Activated T-helper 2 cell treated with anti-CD3 and anti-CD28 coated beads, Interferon-gamma antibody, Interleukin-2, Interleukin-4, amounts not matched to agents 10 μg/mL and 5 μg/mL and 100 μg/mL, durations not matched to agents 14 hours and 24 hours and 36 hours (primary cell): ENCODE data around the gene DOC2A. TPM values are rescaled to one million over a fixed set of nuclear protein-coding genes. Genes with fewer than 3 reads are reported as not detected.

ENCODE experiments used
- DNase-seq: peaks from one replicate; pipeline ENCODE4 v3.0.0; 2021; ENCODE audit warnings: low spot score
- H3K27ac Mint-ChIP-seq: one replicate; pipeline ENCODE4 v1.8.0; 2021; ENCODE audit warnings: mixed read lengths
- H3K27me3 Mint-ChIP-seq: one replicate; pipeline ENCODE4 v1.8.0; 2021; ENCODE audit warnings: low read depth, mixed read lengths
- H3K36me3 Mint-ChIP-seq: one replicate; pipeline ENCODE4 v1.8.0; 2021; ENCODE audit warnings: low read depth, mixed read lengths
- H3K4me1 Mint-ChIP-seq: one replicate; pipeline ENCODE4 v1.8.0; 2021; ENCODE audit warnings: low read depth, mixed read lengths
- H3K4me3 Mint-ChIP-seq: one replicate; pipeline ENCODE4 v1.8.0; 2021; ENCODE audit warnings: low read depth, mild to moderate bottlenecking, moderate library complexity, mixed read lengths
- H3K9me3 Mint-ChIP-seq: one replicate; pipeline ENCODE4 v1.8.0; 2021; ENCODE audit warnings: mixed read lengths
- intact Hi-C: fragments of 100-400 bp; cut with micrococcal nuclease; formaldehyde crosslinking; loops from one replicate; pipeline ENCODE4 v1.15.1; 2023
- total RNA-seq: library from RNA; stranded (reverse); gene quantifications from 2 replicates; pipeline ENCODE4 v1.2.3, GENCODE V29; 2022

DOC2A gene
- total RNA-seq, 1 donor from 2014 or later: 0.87 TPM

- Mint-ChIP-seq H3K9me3 (no peaks in the 10 kb centered on the region), H3K27ac (no peak overlapping the region), H3K4me3 (no peak overlapping the region), H3K27me3 (no peaks in the 10 kb centered on the region), H3K36me3 (peaks cover 71% of the 10 kb centered on the region), H3K4me1 (no peaks in the 10 kb centered on the region)
- intact Hi-C loops: no loop called here
- no peak for DNase-seq
Observed at GRCh38 chr16:29988346-29989075, 22.3 kb downstream of the DOC2A start.

GRCh38 chr16:29987371-29988085, 23.3 kb downstream of the DOC2A start:
- Mint-ChIP-seq H3K27ac (no peak overlapping the region), H3K36me3 (peaks cover 73% of the 10 kb centered on the region), H3K9me3 (no peaks in the 10 kb centered on the region), H3K4me3 (no peak overlapping the region), H3K4me1 (no peaks in the 10 kb centered on the region), H3K27me3 (no peaks in the 10 kb centered on the region)
- intact Hi-C loops: no loop called here
- no peak for DNase-seq

DNA sequence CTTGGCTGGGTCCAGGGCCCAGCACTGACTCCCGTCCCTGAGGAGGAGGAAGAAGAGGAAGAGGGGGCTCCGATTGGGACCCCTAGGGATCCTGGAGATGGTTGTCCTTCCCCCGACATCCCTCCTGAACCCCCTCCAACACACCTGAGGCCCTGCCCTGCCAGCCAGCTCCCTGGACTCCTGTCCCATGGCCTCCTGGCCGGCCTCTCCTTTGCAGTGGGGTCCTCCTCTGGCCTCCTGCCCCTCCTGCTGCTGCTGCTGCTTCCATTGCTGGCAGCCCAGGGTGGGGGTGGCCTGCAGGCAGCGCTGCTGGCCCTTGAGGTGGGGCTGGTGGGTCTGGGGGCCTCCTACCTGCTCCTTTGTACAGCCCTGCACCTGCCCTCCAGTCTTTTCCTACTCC, 23.9 kb downstream of the DOC2A start:
- intact Hi-C loops: no loop called here
- no peak overlapping the region for H3K27ac Mint-ChIP-seq

GRCh38 chr16:29986231-29986630, 24.6 kb downstream of the DOC2A start:
- H3K4me1 Mint-ChIP-seq: no peaks in the 10 kb centered on the region
- DNase-seq: no peak
- H3K27ac Mint-ChIP-seq: no peak overlapping the region
- peaks cover 71% of the 10 kb centered on the region for H3K36me3 Mint-ChIP-seq
- H3K9me3 Mint-ChIP-seq: no peaks in the 10 kb centered on the region
- no peaks in the 10 kb centered on the region for H3K27me3 Mint-ChIP-seq
- intact Hi-C loops: no loop called here
- H3K4me3 Mint-ChIP-seq: no peak overlapping the region

More for the DNA sequence above, 23.9 kb downstream of the DOC2A start:
- Mint-ChIP-seq H3K36me3 (peaks cover 73% of the 10 kb centered on the region), H3K9me3 (no peaks in the 10 kb centered on the region), H3K27me3 (no peaks in the 10 kb centered on the region), H3K4me3 (no peak overlapping the region), H3K4me1 (no peaks in the 10 kb centered on the region)
- DNase-seq: no peak

GRCh38 chr16:29985271-29985811, 25.5 kb downstream of the DOC2A start:
- H3K4me3 Mint-ChIP-seq: no peak overlapping the region
- DNase-seq: no peak
- no peak overlapping the region for H3K27ac Mint-ChIP-seq
- H3K27me3 Mint-ChIP-seq: no peaks in the 10 kb centered on the region
- H3K4me1 Mint-ChIP-seq: no peaks in the 10 kb centered on the region
- intact Hi-C loops: no loop called here
- no peaks in the 10 kb centered on the region for H3K9me3 Mint-ChIP-seq
- peaks cover 74% of the 10 kb centered on the region for H3K36me3 Mint-ChIP-seq

GRCh38 chr16:29984764-29985147, 26.1 kb downstream of the DOC2A start:
- H3K36me3 Mint-ChIP-seq: peaks cover 76% of the 10 kb centered on the region

GRCh38 chr16:29984137-29984763, 26.6 kb downstream of the DOC2A start:
- DNase-seq: no peak
- no peak overlapping the region for H3K4me3 Mint-ChIP-seq

More at GRCh38 chr16:29984764-29985147, 26.1 kb downstream of the DOC2A start:
- H3K27me3 Mint-ChIP-seq: no peaks in the 10 kb centered on the region
- no peak overlapping the region for H3K4me3 Mint-ChIP-seq
- no peak overlapping the region for H3K27ac Mint-ChIP-seq
- intact Hi-C loops: no loop called here
- no peaks in the 10 kb centered on the region for H3K4me1 Mint-ChIP-seq
- no peak for DNase-seq
- no peaks in the 10 kb centered on the region for H3K9me3 Mint-ChIP-seq

DNA sequence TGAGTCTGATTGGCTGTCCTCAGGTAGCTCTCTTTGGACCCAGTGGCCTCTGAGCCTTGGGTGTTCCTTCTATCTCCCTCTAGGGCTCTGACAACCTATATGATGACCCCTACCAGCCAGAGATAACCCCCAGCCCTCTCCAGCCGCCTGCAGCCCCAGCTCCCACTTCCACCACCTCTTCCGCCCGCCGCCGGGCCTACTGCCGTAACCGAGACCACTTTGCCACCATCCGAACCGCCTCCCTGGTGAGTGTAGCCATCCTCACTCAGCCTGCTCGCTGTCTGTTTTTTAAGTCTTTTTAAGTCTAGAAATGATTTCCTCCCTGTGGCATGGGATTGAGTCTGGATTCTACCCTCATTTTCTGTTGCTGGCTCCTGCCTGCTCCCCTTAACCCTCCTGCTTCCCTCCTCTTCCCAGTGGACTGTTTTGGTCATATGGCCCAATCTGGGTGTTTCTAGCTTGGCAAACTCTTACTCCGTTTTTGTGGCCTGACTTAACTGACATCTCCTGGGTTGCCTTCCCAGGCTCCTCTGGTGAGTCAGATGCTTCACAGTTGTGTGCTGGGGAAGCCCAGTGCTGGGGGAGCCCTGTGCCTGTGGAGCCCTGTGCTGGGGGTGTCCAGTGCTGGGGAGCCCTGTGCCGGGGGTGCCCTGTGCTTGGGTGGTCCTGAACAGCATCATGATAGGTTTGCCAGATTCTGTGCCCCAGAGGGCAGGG, 27.2 kb downstream of the DOC2A start:
- Mint-ChIP-seq H3K27me3 (no peaks in the 10 kb centered on the region), H3K4me3 (no peak overlapping the region), H3K27ac (peak overlapping the region; percentile 49), H3K4me1 (no peaks in the 10 kb centered on the region), H3K9me3 (no peaks in the 10 kb centered on the region), H3K36me3 (peaks cover 78% of the 10 kb centered on the region)
- DNase-seq: no peak
- intact Hi-C loops: no loop called here

More at GRCh38 chr16:29984137-29984763, 26.6 kb downstream of the DOC2A start:
- Mint-ChIP-seq H3K27ac (no peak overlapping the region), H3K36me3 (peaks cover 76% of the 10 kb centered on the region), H3K27me3 (no peaks in the 10 kb centered on the region), H3K4me1 (no peaks in the 10 kb centered on the region), H3K9me3 (no peaks in the 10 kb centered on the region)
- intact Hi-C loops: no loop called here

- H3K4me1 Mint-ChIP-seq: peaks cover 2% of the 10 kb centered on the region
- no peak overlapping the region for H3K27ac Mint-ChIP-seq
- H3K4me3 Mint-ChIP-seq: no peak overlapping the region
- peaks cover 78% of the 10 kb centered on the region for H3K36me3 Mint-ChIP-seq
- no peaks in the 10 kb centered on the region for H3K9me3 Mint-ChIP-seq
- intact Hi-C loops: no loop called here
- DNase-seq: no peak
- H3K27me3 Mint-ChIP-seq: no peaks in the 10 kb centered on the region
Observed at GRCh38 chr16:29982560-29983419, 28.0 kb downstream of the DOC2A start.

- no peaks in the 10 kb centered on the region for H3K27me3 Mint-ChIP-seq
- peaks cover 58% of the 10 kb centered on the region for H3K36me3 Mint-ChIP-seq
- no peak overlapping the region for H3K4me3 Mint-ChIP-seq
- no peak for DNase-seq
- intact Hi-C loops: no loop called here
- H3K9me3 Mint-ChIP-seq: no peaks in the 10 kb centered on the region
- peaks cover 27% of the 10 kb centered on the region for H3K4me1 Mint-ChIP-seq
- no peak overlapping the region for H3K27ac Mint-ChIP-seq
Observed at GRCh38 chr16:29978564-29979270, 32.1 kb downstream of the DOC2A start.

DNA sequence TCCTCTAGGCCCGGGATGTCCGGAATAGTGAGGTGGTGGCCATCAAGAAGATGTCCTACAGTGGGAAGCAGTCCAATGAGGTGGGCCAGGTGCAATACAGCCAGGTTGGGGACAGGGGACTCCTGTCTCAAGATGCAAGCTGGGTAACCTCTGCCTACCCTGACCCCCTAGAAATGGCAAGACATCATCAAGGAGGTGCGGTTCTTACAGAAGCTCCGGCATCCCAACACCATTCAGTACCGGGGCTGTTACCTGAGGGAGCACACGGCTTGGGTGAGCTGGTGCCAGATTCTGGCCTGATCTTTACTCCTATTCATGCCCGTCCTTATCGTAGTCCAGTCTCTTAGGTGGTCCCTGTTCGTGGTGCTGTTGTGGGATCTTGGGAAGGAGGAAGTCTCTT, 32.7 kb downstream of the DOC2A start:
- H3K27ac Mint-ChIP-seq: no peak overlapping the region
- intact Hi-C loops: no loop called here

More for the DNA sequence above, 32.7 kb downstream of the DOC2A start:
- H3K36me3 Mint-ChIP-seq: peaks cover 55% of the 10 kb centered on the region
- peaks cover 3% of the 10 kb centered on the region for H3K9me3 Mint-ChIP-seq
- H3K4me3 Mint-ChIP-seq: no peak overlapping the region
- no peaks in the 10 kb centered on the region for H3K27me3 Mint-ChIP-seq
- H3K4me1 Mint-ChIP-seq: peaks cover 31% of the 10 kb centered on the region
- DNase-seq: no peak
